Measurements from ENCODE around the gene SMPDL3A. TPM values are rescaled to one million over a fixed set of nuclear protein-coding genes. Genes with fewer than 3 reads are reported as not detected.

The SMPDL3A gene
- total RNA-seq, 4 donors from 2014 or later = 7.2 to 21.9 (median 10.8) TPM

GRCh38 chr6:122799916-122800686 lies 11.0 kb downstream of the SMPDL3A start:
- TF ChIP-seq CTCF (IDR thresholded peaks at IDR 0.05; ENCODE audit: low read depth) = no peak

GRCh38 chr6:122800906-122801305 lies 11.8 kb downstream of the SMPDL3A start:
- TF ChIP-seq CTCF (IDR thresholded peaks at IDR 0.05; ENCODE audit: low read depth) = no peak

- TF ChIP-seq CTCF (IDR thresholded peaks at IDR 0.05; ENCODE audit: low read depth) = no peak
These were observed 12.3 kb downstream of the SMPDL3A start for GRCh38 chr6:122801397-122801796.

- no peak for TF ChIP-seq CTCF (IDR thresholded peaks at IDR 0.05; ENCODE audit: low read depth)
These were observed 14.2 kb downstream of the SMPDL3A start for GRCh38 chr6:122803171-122803661.

GRCh38 chr6:122804962-122805485 lies 16.0 kb downstream of the SMPDL3A start:
- no peak for TF ChIP-seq CTCF (IDR thresholded peaks at IDR 0.05; ENCODE audit: low read depth)

GRCh38 chr6:122806291-122806690 lies 17.2 kb downstream of the SMPDL3A start:
- TF ChIP-seq CTCF (IDR thresholded peaks at IDR 0.05; ENCODE audit: low read depth) = no peak

GRCh38 chr6:122808121-122808885 lies 19.2 kb downstream of the SMPDL3A start:
- no peak for TF ChIP-seq CTCF (IDR thresholded peaks at IDR 0.05; ENCODE audit: low read depth)

All from subcutaneous adipose tissue (tissue), 4 donors.